ENCODE measurements around the gene PCMTD2.

DNA sequence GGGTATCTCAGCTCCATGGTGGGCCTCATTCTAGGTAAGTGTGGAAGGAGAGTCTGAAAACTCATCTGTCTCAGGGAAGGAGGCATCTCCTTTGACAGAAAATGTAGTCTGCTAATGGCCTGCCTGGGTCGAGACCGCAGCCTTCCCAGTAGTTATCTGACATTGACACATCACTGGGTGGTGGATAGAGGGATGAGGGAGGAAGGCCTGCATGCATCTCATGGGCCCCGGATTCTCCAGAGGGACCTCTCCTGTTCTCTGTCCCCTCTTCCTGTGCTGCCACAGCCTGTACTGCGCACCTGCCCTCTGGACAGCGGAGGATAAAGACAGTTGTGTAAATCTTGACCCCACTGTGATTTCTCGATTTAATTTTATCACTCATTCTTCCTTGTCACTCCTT is 4.7 kb downstream of the PCMTD2 start:
- TF ChIP-seq, protein P1, sequence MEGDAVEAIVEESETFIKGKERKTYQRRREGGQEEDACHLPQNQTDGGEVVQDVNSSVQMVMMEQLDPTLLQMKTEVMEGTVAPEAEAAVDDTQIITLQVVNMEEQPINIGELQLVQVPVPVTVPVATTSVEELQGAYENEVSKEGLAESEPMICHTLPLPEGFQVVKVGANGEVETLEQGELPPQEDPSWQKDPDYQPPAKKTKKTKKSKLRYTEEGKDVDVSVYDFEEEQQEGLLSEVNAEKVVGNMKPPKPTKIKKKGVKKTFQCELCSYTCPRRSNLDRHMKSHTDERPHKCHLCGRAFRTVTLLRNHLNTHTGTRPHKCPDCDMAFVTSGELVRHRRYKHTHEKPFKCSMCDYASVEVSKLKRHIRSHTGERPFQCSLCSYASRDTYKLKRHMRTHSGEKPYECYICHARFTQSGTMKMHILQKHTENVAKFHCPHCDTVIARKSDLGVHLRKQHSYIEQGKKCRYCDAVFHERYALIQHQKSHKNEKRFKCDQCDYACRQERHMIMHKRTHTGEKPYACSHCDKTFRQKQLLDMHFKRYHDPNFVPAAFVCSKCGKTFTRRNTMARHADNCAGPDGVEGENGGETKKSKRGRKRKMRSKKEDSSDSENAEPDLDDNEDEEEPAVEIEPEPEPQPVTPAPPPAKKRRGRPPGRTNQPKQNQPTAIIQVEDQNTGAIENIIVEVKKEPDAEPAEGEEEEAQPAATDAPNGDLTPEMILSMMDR (IDR thresholded peaks at IDR 0.05) = no peak
- no peak for TF ChIP-seq EZH2 (IDR thresholded peaks at IDR 0.05)
